CD14-positive monocyte (primary cell): Measurements from ENCODE around the gene SHB. TPM values are rescaled to one million over a fixed set of nuclear protein-coding genes. Genes with fewer than 3 reads are reported as not detected.

Experiments used
- DNase-seq, 3 donors: peaks; one replicate each; pipeline ENCODE4 v3.0.0-alpha.2; 2011 to 2022
- H2AFZ ChIP-seq: 2 replicates; pipeline ENCODE4 v1.6.0; 2012; ENCODE audit warnings: mild to moderate bottlenecking, low read depth, low read length, inconsistent platforms; ENCODE audit not compliant: insufficient read depth, poor library complexity, severe bottlenecking
- H3K27ac ChIP-seq, 2 donors: 1 replicate in 1 of 2; 2 replicates in 1 of 2; pipeline ENCODE4 v1.5.1; 2012 to 2013; ENCODE audit warnings: low read length in 2 of 2, control low read depth in 1 of 2, inconsistent platforms in 1 of 2, low read depth in 1 of 2, mild to moderate bottlenecking in 1 of 2
- H3K27me3 ChIP-seq, 2 donors: one replicate each; pipeline versions ENCODE4 v1.6.0 to v1.6.1; 2011 to 2013; ENCODE audit warnings: low read length in 2 of 2; ENCODE audit not compliant: control insufficient read depth in 2 of 2, insufficient read depth in 2 of 2
- H3K36me3 ChIP-seq, 2 donors: replicated peaks in 1 of 2; 1 replicate in 1 of 2; 2 replicates in 1 of 2; pipeline versions ENCODE4 v1.5.1 to v1.6.1; 2012 to 2013; ENCODE audit warnings: low read length in 2 of 2, control low read depth in 1 of 2, inconsistent platforms in 1 of 2, mild to moderate bottlenecking in 1 of 2; ENCODE audit not compliant: insufficient read depth in 2 of 2, control insufficient read depth in 1 of 2
- H3K4me1 ChIP-seq, 2 donors: 1 replicate in 1 of 2; 2 replicates in 1 of 2; pipeline versions ENCODE4 v1.5.1 to v1.6.1; 2012 to 2013; ENCODE audit warnings: low read length in 2 of 2, control low read depth in 1 of 2, inconsistent platforms in 1 of 2, mild to moderate bottlenecking in 1 of 2, moderate library complexity in 1 of 2; ENCODE audit not compliant: insufficient read depth in 2 of 2, control insufficient read depth in 1 of 2
- H3K4me2 ChIP-seq: replicated peaks from 2 replicates; pipeline ENCODE3; 2012; ENCODE audit warnings: low read length, moderate library complexity, mild to moderate bottlenecking; ENCODE audit not compliant: poor library complexity, severe bottlenecking; ENCODE audit errors: extremely low read depth
- H3K4me3 ChIP-seq, 3 experiments: fragments of 200-600 bp in 1 of 3; sonication (generic) in 1 of 3; replicated peaks in 1 of 3; 1 replicate in 2 of 3; 2 replicates in 1 of 3; pipeline ENCODE4 v1.5.1; 2011 to 2013; ENCODE audit warnings: low read length in 3 of 3, mild to moderate bottlenecking in 3 of 3, control low read depth in 2 of 3, low read depth in 2 of 3, inconsistent platforms in 1 of 3, moderate library complexity in 1 of 3
- H3K79me2 ChIP-seq: 2 replicates; pipeline ENCODE4 v1.6.0; 2012; ENCODE audit warnings: mild to moderate bottlenecking, control low read depth, inconsistent platforms, low read length, moderate library complexity; ENCODE audit not compliant: insufficient read depth
- H3K9ac ChIP-seq: 2 replicates; pipeline ENCODE4 v1.6.0; 2017; ENCODE audit warnings: low read length, mild to moderate bottlenecking; ENCODE audit not compliant: insufficient read depth, poor library complexity, severe bottlenecking
- H3K9me3 ChIP-seq, 2 donors: replicated peaks in 1 of 2; 1 replicate in 1 of 2; 2 replicates in 1 of 2; pipeline versions ENCODE4 v1.5.1 to v1.6.1; 2012 to 2013; ENCODE audit warnings: low read length in 2 of 2, control low read depth in 1 of 2; ENCODE audit not compliant: control insufficient read depth in 1 of 2, insufficient read depth in 1 of 2
- H4K20me1 ChIP-seq: 2 replicates; pipeline ENCODE4 v1.6.0; 2012; ENCODE audit warnings: mild to moderate bottlenecking, low read length, control low read depth, moderate library complexity; ENCODE audit not compliant: insufficient read depth
- H3K27ac Mint-ChIP-seq, 7 donors: one replicate each; pipeline ENCODE4 v1.8.0; 2020; ENCODE audit warnings: mild to moderate bottlenecking in 7 of 7, mixed read lengths in 7 of 7, moderate library complexity in 6 of 7, inconsistent platforms in 2 of 7
- H3K27me3 Mint-ChIP-seq, 3 donors: one replicate each; pipeline ENCODE4 v1.8.0; 2021 to 2022; ENCODE audit warnings: low read depth in 3 of 3, mild to moderate bottlenecking in 3 of 3, mixed read lengths in 3 of 3, moderate library complexity in 3 of 3, inconsistent platforms in 1 of 3
- H3K36me3 Mint-ChIP-seq, 2 donors: one replicate each; pipeline ENCODE4 v1.8.0; 2020; ENCODE audit warnings: mixed read lengths in 2 of 2, inconsistent platforms in 1 of 2, mild to moderate bottlenecking in 1 of 2
- H3K4me1 Mint-ChIP-seq: one replicate; pipeline ENCODE4 v1.8.0; 2020; ENCODE audit warnings: mild to moderate bottlenecking, mixed read lengths
- H3K4me3 Mint-ChIP-seq, 2 donors: one replicate each; pipeline ENCODE4 v1.8.0; 2020; ENCODE audit warnings: mild to moderate bottlenecking in 2 of 2, mixed read lengths in 2 of 2, moderate library complexity in 1 of 2
- H3K9me3 Mint-ChIP-seq, 7 donors: one replicate each; pipeline ENCODE4 v1.8.0; 2020 to 2022; ENCODE audit warnings: mixed read lengths in 7 of 7, mild to moderate bottlenecking in 6 of 7, moderate library complexity in 6 of 7, inconsistent platforms in 2 of 7
- CTCF ChIP-seq: fragments of 200-600 bp; IDR thresholded peaks from one replicate; pipeline ENCODE4 v1.8.0; 2022; ENCODE audit warnings: antibody characterized with exemption, mild to moderate bottlenecking
- WGBS: methylation state at CpG from one replicate; pipeline ENCODE4 v1.1.5; 2013; ENCODE audit warnings: missing lambda C conversion rate; ENCODE audit not compliant: insufficient coverage; 5-methylcytosine and 5-hydroxymethylcytosine counted together
- intact Hi-C, 2 donors: fragments of 100-400 bp; cut with micrococcal nuclease; formaldehyde crosslinking; loops; one replicate each; pipeline versions ENCODE4 v1.15.0 to v1.15.1; 2023
- polyA plus RNA-seq, 3 donors: library from polyadenylated mRNA; depleted of rRNA in 1 of 3; unstranded in 2 of 3; stranded (reverse) in 1 of 3; fragments of 300-500 nt in 2 of 3; fragments of >200 nt in 1 of 3; fragmentation: Illumina TruSeq in 2 of 3; gene quantifications; 1 replicate in 2 of 3; 2 replicates in 1 of 3; pipeline ENCODE4 v1.2.3, GENCODE V29; 2012 to 2021

The SHB gene
- polyA plus RNA-seq, 3 donors = 0.27 to 1.3 (median 0.31) TPM

GRCh38 chr9:37950561-37950960 is 118.5 kb downstream of the SHB start:
- H3K9ac ChIP-seq = no peak overlapping the region
- Mint-ChIP-seq H3K4me3 (no peak overlapping the region), H3K27ac (no peak overlapping the region), H3K27me3 (peaks cover 0 to 3% (median 0%) of the 10 kb centered on the region in 3 donors), H3K9me3 (no peaks in the 10 kb centered on the region), H3K4me1 (no peaks in the 10 kb centered on the region), H3K36me3 (peaks cover 28 to 39% of the 10 kb centered on the region in 2 donors)
- no peak for TF ChIP-seq CTCF
- no peak overlapping the region for H3K27ac ChIP-seq
- no peaks in the 10 kb centered on the region for H3K4me1 ChIP-seq
- H4K20me1 ChIP-seq = no peaks in the 10 kb centered on the region
- no peak overlapping the region for H2AFZ ChIP-seq
- H3K4me2 ChIP-seq = no peak overlapping the region
- no peaks in the 10 kb centered on the region for H3K9me3 ChIP-seq
- intact Hi-C loops = no loop called here
- no peak overlapping the region for H3K4me3 ChIP-seq
- H3K36me3 ChIP-seq = peaks cover 6% of the 10 kb centered on the region in 2 donors
- no peak for DNase-seq
- H3K27me3 ChIP-seq = no peaks in the 10 kb centered on the region
- 100% methylated on average over 11 of the region's 12 CpGs for WGBS
- no peaks in the 10 kb centered on the region for H3K79me2 ChIP-seq

GRCh38 chr9:37949576-37949975 is 119.5 kb downstream of the SHB start:
- Mint-ChIP-seq H3K4me1 (no peaks in the 10 kb centered on the region), H3K36me3 (peaks cover 22 to 34% of the 10 kb centered on the region in 2 donors), H3K27me3 (peaks cover 0 to 3% (median 0%) of the 10 kb centered on the region in 3 donors), H3K9me3 (no peaks in the 10 kb centered on the region), H3K27ac (no peak overlapping the region), H3K4me3 (no peak overlapping the region)
- H3K36me3 ChIP-seq = peaks cover 2 to 6% of the 10 kb centered on the region in 2 donors
- no peaks in the 10 kb centered on the region for H3K79me2 ChIP-seq
- no peaks in the 10 kb centered on the region for H3K9me3 ChIP-seq
- intact Hi-C loops = no loop called here
- H3K4me2 ChIP-seq = no peak overlapping the region
- TF ChIP-seq CTCF = no peak
- DNase-seq = no peak
- H3K4me1 ChIP-seq = no peaks in the 10 kb centered on the region
- no peak overlapping the region for H2AFZ ChIP-seq
- H3K27ac ChIP-seq = no peak overlapping the region
- H3K4me3 ChIP-seq = no peak overlapping the region
- H3K9ac ChIP-seq = no peak overlapping the region
- H3K27me3 ChIP-seq = no peaks in the 10 kb centered on the region
- H4K20me1 ChIP-seq = no peaks in the 10 kb centered on the region
- WGBS = 95% methylated on average over 3 of the region's 8 CpGs
